ENCODE results near the gene KCP. TPM values are rescaled to one million over a fixed set of nuclear protein-coding genes. Genes with fewer than 3 reads are reported as not detected.

The KCP gene
- total and polyA plus RNA-seq, 10 of the 15 experiments (the other 5 are each of a cell fraction or from before 2014, with no cell fraction given), result 0.05 to 7.8 (median 2.5) TPM

- Histone ChIP-seq H3K4me3 (peak overlapping the region; percentile 71), H3K27ac (ENCODE audit: control insufficient read depth, insufficient read depth) (peak overlapping the region; percentile 96), H3K4me2 (ENCODE audit: control insufficient read depth, insufficient read depth) (peak overlapping the region; percentile 86), H3K79me2 (ENCODE audit: control insufficient read depth, insufficient read depth, low read length) (peaks cover 73% of the 10 kb centered on the region), H3K9ac (ENCODE audit: control insufficient read depth, insufficient read depth, low read length) (peak overlapping the region; percentile 83), H3K36me3 (ENCODE audit: control insufficient read depth in 2 of 2, insufficient read depth in 2 of 2, low read length in 1 of 2) (peaks cover 19 to 20% of the 10 kb centered on the region in 2 experiments), H3K4me1 (ENCODE audit: control insufficient read depth, insufficient read depth, low read length) (peaks cover 21% of the 10 kb centered on the region), H2AFZ (ENCODE audit: control insufficient read depth, low read depth, low read length) (no peak overlapping the region), H3K27me3 (replicated peaks in 1 of 2; ENCODE audit: control insufficient read depth in 2 of 2, insufficient read depth in 2 of 2, low read length in 1 of 2) (no peaks in the 10 kb centered on the region), H3K9me3 (replicated peaks; ENCODE audit: control insufficient read depth, insufficient read depth, low read length) (no peaks in the 10 kb centered on the region), H4K20me1 (ENCODE audit: control insufficient read depth, insufficient read depth) (no peaks in the 10 kb centered on the region)
- TF ChIP-seq MLLT1 (IDR thresholded peaks at IDR 0.05), result 0 out of 2 replicates have a peak, but pooled peaks have one; percentile 25
- TF ChIP-seq TARDBP (IDR thresholded peaks at IDR 0.05; ENCODE audit: borderline replicate concordance), result no peak
- 0 out of 2 replicates have a peak, but pooled peaks have one; percentile 31 for TF ChIP-seq POLR2A (IDR thresholded peaks at IDR 0.05; ENCODE audit: low read depth, low read length)
- TF ChIP-seq NKRF (conservative IDR thresholded peaks at IDR 0.05), result no peak
- DNase-seq (ENCODE audit: low read depth, low spot score) (no peak), ATAC-seq (no peak), FAIRE-seq (no peak)
- ChIA-PET CTCF (interaction anchor here (1.1 to 3.2 kb wide), 7 partner anchors 13 to 272 kb away, joined by 3 to 23 read pairs (median 11); no protein-coding TSS in a partner anchor), POLR2A (interaction anchor here (0.6 to 6.7 kb wide), 8 partner anchors 14 to 180 kb away, joined by 3 to 107 read pairs (median 17); partner anchors contain the start of gene KCP), RAD21 (ENCODE audit: unreplicated experiment) (interaction anchor here (1.0 to 5.6 kb wide), 11 partner anchors 9 to 150 kb away, joined by 3 to 40 read pairs (median 19); partner anchors contain the start of gene TNPO3), SMC1A (ENCODE audit: uncharacterized antibody, unreplicated experiment) (interaction anchor here (1.0 to 3.7 kb wide), 11 partner anchors 9 to 205 kb away, joined by 3 to 37 read pairs (median 5); partner anchors contain the start of gene TNPO3)
- no TSS peak for BruUV-seq (replicated peaks)
- WGBS (ENCODE audit: insufficient coverage, insufficient replicate concordance, low lambda C conversion rate, missing lambda C conversion rate), result 94% methylated on average over 14 of the region's 16 CpGs
- in situ Hi-C loops (cut with MboI) (no loop called here), intact Hi-C loops (cut with micrococcal nuclease; ENCODE audit: unreplicated experiment) (loop anchor here (2.0 kb wide), 1 partner anchor 37 kb away; no protein-coding TSS in a partner anchor)
Measured at GRCh38 chr7:128941946-128942526, 31.5 kb upstream of the KCP start.

All from GM12878 (cell line).